ENCODE measurements around the gene TTLL10.

GRCh38 chr1:1234180-1234808 lies 60.6 kb downstream of the TTLL10 start:
- TF ChIP-seq CTCF (IDR thresholded peaks at IDR 0.05) (no peak), POLR2AphosphoS5 (IDR thresholded peaks at IDR 0.05) (no peak), POLR2A (IDR thresholded peaks at IDR 0.05) (no peak), EP300 (IDR thresholded peaks at IDR 0.05) (no peak)

Measured in stomach (tissue), 4 donors.